Stimulated activated CD4-positive, alpha-beta T cell treated with anti-CD3 and anti-CD28 coated beads, TNF-alpha, amount 100 ng/mL, for 4 hours (primary cell): ENCODE measurements around the gene ARAF.

Experiments
- DNase-seq, 3 experiments: peaks; one replicate each; pipeline ENCODE4 v3.0.0-alpha.2; 2020; ENCODE audit warnings: low read depth in 3 of 3

The ARAF gene

DNA sequence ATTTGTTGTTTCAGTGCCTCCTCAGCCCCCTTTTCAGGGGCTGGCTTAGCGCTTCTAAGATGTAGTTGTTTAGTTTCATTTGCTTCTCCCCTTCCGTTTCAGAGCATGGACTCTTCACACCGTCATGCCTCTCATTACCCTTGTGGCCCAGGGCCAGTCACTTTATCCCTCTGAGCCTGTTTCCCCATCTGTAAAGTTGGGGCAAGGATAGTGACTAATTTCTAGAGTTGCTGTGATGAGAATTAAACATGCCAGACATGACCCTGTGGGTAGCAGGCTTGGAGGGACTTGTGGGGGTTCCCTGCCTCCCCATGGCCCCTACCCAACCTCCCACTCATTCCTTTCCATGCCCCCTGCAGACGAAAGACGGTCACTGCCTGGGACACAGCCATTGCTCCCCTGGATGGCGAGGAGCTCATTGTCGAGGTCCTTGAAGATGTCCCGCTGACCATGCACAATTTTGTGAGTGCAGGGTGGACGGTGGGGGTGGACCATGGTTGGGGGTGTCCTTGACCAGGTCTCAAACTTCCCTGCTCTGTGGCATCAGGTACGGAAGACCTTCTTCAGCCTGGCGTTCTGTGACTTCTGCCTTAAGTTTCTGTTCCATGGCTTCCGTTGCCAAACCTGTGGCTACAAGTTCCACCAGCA is 3.6 kb downstream of the ARAF start:
- DNase-seq = no peak

DNA sequence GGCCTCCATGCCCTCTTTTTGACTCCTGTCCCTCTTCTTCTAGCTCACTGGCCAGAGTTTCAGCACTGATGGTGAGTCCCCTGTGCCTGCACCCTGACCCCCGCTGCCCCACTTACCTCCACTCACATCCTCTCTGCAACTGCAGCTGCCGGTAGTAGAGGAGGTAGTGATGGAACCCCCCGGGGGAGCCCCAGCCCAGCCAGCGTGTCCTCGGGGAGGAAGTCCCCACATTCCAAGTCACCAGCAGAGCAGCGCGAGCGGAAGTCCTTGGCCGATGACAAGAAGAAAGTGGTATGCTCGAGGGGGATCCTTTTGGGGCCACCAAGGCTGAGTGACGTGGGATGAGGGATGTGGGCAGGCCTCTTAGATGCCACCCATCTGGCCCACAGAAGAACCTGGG is 5.8 kb downstream of the ARAF start:
- DNase-seq = no peak

DNA sequence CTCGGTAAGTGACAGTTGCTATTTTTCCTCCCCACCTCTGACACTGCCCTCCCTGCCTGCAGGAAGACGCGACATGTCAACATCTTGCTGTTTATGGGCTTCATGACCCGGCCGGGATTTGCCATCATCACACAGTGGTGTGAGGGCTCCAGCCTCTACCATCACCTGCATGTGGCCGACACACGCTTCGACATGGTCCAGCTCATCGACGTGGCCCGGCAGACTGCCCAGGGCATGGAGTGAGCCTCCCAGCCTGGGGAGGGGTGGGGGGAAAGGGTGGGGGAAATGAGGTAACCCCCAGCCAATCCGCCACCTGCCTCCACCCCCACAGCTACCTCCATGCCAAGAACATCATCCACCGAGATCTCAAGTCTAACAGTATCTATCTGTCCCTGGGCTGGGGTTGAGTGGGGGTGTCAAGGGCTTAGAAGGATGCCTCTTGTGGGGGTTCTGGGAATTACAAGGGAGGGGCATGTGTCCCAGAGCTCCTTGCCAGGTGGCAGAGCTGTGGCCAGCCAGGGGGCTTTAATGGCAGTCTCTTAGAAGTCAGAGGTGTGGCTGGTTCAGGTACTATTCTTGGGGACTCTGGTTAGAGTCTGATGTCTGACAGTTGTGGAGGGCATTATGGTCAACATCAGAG is 7.8 kb downstream of the ARAF start:
- no peak for DNase-seq

DNA sequence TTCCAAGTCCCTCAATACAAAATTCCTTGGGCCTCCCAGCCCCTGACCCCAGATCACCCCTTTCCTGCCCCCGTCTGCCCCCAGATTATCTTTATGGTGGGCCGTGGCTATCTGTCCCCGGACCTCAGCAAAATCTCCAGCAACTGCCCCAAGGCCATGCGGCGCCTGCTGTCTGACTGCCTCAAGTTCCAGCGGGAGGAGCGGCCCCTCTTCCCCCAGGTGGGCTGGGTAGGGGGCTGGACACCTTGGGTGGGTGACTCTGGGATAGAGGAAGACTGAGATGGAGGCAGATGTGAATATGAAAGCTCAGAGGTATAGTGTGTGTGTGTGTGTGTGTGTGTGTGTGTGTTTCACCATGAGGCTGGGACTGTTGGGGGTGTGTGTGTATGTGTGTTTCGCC is 9.8 kb downstream of the ARAF start:
- no peak for DNase-seq

DNA sequence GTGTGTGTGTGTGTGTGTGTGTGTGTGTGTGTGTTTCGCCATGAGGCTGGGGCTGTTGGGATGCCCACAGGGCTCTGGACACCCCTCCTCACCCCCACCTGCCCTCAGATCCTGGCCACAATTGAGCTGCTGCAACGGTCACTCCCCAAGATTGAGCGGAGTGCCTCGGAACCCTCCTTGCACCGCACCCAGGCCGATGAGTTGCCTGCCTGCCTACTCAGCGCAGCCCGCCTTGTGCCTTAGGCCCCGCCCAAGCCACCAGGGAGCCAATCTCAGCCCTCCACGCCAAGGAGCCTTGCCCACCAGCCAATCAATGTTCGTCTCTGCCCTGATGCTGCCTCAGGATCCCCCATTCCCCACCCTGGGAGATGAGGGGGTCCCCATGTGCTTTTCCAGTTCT is 10.2 kb downstream of the ARAF start:
- no peak for DNase-seq

DNA sequence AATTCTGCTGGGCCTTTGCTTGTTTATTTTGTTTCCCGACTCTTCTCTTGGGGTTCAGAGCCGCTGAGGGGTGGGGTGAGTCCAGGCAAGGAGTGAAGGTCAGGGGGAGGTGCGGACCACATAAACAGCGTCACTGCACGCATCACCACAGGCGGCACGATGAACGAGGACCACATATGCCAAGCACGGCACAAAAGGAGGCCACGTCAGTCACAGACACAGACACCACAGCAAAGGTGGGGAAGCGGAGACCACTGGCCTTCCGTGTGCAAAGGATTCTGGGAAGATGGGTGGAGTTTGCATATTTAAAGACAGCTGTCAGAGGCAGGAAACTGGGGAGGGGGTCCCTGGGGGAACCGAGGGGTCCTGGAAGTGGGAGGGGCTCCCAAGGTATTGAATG is 10.9 kb downstream of the ARAF start:
- DNase-seq = no peak

DNA sequence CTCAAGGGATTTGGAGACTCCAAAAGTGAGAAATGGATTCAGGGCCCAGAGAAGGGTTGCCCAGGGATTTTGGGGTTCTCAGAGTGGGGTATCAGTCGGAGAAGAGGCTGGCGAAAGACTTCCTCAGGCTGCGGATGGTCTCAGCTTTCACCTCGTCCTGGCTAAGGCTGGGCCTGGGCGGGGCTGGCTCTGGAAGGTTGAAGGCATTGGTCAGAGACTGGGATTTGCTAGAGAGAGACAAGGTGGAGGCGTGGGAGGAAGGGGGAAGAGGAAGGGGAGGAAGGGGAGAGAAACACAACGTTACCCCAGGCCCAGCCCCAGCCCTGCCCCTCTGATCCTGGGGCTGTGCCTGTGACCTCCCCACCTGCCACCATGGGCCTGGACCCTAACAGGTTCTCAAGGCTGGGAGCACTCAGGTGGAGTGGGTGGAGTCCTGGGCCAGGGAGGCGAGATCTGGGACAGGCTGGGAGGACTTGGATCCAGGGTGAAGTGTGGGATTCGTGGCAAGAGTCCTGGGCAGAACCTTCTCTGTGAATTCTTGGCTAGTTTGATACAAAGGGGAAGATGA is 11.9 kb downstream of the ARAF start:
- no peak for DNase-seq

DNA sequence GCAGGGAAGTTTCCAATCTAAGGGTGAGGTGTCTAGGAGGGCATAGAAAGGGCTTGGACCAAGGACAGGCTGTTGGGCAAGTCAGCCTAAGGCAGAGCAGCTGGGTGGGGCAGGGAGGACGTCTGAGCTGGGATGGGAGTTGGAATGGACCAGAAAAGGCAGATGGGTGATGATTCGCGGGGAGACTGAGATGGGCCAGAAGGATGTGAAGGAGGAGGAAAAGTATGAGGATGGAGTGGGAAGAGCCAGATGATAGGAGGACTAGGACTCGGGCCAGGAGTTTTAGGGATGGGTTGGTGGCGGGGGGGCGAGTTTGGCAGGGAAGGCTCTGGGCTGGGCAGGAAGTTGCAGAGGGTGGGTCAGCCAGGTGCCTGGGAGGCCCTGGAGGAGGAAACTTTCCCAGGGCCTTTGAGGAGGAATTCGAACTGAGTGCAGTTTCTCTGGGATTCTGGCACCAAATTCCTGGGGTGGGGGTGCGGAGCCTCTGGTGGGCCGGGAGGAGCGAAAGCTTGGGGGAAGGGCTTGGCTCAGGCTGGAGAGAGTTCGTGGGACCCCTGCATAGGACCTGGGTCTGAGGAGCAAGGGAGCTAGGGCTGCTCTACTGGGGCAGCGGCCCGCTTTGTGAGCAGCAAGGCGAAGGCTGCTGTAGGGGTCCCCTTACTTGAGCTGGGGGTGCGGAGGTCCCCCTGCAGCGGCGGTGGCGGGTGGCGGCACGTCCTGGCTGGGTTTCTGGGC is 12.5 kb downstream of the ARAF start:
- DNase-seq = no peak

DNA sequence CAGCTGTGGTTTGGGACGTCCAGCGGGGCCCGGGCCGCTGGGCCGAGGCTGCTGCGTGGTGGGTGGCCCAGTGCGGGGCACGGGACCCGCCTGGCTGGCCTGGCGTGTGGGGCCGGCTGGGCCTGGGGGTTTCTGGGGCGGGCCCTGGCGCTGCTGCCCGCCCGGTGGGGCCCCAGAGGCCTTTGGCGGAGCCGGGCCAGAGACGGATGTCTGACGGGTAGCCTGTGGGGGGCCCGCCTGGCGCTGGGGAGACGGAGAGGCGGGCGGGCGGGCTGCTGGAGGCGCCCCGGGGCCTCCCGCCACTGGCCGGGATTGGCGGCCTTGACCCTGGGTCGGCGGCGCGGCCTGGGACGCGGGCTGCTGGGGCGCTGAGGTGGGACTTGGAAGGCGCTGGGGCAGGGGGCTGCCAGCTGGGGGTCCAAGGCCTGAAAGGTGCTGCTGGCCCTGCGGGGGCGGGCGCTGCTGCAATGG is 13.1 kb downstream of the ARAF start:
- no peak for DNase-seq

DNA sequence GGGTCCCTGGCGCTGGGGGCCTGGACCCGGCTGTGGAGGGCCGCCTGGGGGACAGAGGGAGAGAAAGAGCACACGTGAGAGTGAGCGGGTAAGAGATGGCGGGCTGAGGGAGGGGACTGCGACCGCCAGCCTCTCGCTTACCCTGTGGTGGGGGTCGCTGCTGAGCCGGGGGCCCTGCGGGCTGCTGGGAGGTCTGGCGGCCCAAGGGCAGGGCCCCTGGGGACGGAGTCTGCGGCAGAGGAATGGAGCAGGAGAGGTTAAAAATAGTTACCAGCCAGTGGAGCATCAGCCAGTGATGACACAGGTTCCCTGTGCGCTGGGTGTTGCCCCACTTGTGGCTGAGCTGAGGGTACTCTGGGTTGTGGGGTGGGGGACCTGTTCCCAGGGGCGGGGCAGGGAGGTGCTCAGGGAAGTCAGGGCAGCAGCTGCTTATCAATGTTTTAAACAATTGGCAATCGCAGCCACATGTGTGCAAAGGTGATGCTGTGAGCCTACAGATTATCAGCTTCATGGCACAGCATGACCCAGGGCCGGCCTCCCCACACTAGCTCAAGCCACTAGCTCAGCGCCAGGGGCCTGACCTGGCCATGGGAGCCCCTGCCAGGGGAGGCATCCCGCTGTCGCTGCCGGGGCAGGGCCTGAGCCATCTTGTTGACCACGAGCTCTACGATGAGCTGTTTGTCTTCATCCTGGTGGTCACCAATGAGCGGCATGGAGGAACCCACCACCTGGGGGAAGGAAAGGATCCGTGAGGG is 13.7 kb downstream of the ARAF start:
- DNase-seq = no peak

DNA sequence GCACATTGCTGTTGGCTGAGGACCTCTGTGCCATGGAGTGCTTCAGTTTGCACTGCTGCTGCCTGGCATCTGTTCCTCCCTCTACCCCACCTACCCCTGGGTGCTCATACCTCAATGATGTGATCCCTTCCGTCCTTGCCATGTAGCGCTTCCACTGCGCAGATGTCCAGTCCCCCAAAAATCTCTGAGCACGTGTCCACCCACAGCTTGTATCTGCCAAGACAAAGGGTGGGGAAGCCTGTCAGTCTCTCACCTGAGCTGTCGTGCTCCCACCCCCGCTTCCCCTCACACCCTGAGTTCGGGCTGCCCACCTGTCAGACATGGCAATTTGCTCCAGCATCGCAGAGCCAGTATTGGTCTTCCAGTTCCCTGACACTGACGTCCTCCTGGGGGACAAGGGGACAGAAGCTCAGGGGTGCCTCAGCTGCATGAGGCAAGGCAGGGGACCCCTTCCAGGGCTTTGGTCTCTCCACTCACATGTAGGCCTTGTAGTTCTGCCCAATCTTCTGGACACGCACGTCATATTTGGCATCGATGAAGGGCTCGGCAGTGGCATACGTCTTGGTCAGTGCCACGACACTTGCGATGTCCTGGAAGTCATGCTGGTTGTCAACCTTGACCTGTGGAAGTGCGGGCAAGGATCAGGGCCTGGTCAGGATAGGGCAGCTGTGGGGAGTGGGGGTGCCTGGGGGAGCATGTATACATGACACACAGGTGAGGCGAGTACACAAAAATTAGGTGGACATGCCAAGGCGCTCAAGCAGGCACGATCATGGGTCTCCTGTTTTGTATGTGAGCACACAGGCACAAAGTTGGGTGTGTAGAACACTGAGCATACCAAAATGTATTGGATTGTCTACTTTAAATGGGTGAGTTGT is 15.3 kb downstream of the ARAF start:
- no peak for DNase-seq

DNA sequence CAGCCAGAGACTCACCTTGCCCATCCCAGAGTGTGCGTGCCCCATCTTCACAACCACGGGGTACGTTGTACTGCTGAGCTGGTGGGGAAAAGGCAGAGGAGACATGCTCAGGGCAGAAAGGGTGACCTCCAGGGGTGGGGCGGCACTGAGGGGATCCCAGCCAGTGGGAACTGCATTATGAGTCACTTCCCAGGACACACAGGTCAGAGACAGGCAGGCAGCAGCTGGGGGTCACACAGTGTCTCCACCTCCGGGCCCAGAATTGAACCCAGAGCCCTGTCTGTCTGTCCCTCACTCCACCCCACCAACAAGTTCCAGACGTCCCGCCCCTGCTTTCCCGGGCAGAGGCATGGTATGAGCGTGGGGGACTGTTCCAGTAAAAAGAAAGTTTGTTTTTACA is 16.4 kb downstream of the ARAF start:
- DNase-seq = no peak

DNA sequence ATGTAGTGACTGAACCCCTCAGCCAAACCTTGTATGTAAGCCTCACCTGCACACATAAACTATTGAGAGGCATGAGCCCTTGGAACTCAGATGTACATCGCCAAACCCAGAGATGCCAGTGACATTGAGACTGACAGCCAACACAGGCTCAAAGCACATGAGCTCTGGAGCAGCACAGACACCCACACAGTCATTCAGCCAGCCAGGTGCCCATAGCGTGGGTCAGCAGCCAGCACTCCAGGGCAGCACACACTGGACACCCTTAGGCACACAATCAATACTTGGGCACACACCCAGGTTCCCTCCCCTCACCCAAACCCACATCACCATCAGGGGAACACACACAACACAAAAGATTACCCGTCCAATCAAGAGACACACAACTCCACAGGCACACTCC is 16.9 kb downstream of the ARAF start:
- DNase-seq = no peak

DNA sequence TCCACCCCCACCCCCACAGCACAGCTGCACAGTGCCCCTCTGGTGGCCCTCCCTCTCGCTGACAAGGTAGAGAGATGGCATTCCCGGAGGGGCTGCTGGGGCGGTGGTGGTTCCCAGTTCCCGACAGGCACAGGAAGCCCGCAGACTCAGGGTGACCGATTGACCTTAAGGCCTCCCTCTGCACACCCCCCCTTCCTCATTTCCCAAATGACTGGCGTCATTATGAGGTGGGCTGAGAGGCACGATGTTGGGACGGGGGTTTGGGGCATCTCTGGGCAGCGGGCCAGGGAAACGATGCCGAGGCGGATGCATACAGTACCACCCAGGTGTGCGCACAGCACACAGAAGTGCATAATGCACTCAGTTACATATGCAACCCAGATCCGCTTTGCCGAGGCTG is 17.7 kb downstream of the ARAF start:
- no peak for DNase-seq

DNA sequence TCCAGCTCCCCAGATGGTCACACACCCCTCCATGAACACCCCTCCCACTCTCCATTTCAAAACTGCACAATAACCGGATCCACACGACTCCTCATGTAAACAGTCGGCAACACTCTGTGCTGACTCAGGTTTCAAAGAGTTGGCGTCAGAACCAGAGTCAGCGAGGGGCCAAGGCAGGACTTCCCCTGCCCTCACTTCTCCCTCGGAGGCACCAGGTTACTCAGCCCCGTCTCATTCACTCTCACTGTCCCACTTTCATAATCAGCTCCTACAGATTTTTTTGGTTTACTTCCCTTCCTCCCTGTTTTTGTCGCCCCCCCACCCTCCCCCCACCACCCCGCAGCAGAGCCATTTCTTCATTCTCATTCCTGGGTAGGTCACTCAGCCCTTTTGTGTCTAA is 18.5 kb downstream of the ARAF start:
- DNase-seq = no peak

DNA sequence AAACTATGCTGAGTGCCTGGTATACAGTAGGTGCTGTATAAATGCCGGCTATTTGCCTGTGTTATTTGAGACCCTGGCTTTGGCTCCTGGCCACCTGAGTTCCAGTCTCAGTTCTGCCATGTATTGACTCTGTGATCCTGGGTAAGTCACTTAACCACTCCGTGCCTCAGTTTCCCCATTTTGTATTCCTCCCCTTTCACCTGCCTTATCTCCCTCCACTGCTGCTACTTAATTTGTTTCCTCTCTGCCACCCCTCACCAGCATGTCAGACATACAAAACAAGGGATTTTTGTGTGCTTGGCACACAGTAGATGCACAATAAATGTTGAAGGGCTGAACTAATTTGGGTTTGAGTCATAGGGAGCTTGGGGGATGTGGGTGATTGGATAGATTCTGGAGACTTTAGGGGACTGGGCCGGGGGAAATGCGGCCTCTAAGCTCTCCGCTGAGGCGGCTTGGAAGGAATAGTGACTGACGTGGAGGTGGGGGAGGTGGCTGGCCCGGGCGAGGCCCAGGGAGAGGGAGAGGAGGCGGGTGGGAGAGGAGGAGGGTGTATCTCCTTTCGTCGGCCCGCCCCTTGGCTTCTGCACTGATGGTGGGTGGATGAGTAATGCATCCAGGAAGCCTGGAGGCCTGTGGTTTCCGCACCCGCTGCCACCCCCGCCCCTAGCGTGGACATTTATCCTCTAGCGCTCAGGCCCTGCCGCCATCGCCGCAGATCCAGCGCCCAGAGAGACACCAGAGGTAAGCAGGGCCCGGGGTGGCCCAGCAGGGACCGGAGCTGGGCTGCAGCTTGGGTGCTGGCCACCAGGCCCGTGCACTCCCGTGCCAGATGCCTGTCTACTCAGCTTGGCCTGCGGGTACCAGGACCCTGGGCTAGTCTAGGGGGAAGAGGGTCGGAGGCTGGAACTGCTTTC is 21.0 kb downstream of the ARAF start, which contains the start of gene TIMP1:
TIMP1 (plus strand) TSS at position 706 of the 917 bp plus-strand sequence. CDS start 980 bp downstream, outside the sequence.
- peak; percentile 36 to 75 (median 75) for DNase-seq

DNA sequence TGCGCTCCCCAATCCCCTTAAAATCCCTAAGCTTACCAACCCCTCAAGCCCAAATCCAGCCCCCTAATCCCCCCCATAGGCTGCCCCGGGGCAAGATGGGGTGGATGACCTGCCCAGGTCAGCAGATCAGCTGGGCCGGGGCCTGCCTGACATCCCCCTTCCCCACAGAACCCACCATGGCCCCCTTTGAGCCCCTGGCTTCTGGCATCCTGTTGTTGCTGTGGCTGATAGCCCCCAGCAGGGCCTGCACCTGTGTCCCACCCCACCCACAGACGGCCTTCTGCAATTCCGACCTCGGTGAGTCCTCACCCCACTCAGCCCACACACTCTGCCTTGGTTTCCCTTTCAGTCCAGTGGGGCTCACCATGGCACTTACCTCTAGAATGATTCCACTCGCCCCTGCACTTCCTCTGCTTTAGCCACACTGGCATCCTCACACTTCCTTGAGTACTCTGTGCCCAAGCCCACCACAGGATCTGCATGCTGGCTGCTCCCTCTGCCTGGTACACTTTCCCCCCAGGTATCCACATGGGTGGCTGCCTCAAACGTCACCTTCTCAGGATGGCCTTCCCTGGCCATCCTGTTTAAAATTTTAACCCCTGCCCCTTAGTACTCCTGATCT is 22.3 kb downstream of the ARAF start:
- no peak for DNase-seq

DNA sequence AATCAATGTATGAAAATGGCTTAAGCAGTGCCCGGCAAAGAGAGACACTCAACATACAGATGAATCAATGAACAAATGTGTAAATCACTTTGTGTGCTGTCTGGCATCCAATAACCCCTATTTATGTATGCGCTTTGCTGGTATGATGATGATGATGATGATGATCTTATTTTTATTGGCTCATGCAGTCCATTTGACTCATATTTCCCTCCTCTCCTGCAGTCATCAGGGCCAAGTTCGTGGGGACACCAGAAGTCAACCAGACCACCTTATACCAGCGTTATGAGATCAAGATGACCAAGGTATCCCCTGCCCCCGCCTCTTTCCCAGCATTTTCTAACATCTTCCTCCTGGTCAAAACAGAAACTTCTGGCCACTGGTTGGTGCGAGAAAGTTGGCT is 23.7 kb downstream of the ARAF start:
- no peak for DNase-seq

DNA sequence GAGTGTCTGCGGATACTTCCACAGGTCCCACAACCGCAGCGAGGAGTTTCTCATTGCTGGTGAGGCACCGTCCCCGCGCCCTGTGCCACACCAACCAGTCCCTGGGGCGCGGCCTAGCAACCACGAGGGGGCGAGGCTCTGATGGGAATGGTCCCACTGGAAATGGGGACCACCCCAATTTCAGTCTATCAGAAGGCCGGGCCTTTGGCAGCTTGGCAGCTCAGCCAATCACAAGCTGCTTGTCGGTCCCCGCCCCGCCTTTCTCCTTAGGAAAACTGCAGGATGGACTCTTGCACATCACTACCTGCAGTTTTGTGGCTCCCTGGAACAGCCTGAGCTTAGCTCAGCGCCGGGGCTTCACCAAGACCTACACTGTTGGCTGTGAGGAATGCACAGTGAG is 24.3 kb downstream of the ARAF start:
- DNase-seq = no peak
